Measurements from ENCODE around the gene CD300A.

Gene CD300A

DNA sequence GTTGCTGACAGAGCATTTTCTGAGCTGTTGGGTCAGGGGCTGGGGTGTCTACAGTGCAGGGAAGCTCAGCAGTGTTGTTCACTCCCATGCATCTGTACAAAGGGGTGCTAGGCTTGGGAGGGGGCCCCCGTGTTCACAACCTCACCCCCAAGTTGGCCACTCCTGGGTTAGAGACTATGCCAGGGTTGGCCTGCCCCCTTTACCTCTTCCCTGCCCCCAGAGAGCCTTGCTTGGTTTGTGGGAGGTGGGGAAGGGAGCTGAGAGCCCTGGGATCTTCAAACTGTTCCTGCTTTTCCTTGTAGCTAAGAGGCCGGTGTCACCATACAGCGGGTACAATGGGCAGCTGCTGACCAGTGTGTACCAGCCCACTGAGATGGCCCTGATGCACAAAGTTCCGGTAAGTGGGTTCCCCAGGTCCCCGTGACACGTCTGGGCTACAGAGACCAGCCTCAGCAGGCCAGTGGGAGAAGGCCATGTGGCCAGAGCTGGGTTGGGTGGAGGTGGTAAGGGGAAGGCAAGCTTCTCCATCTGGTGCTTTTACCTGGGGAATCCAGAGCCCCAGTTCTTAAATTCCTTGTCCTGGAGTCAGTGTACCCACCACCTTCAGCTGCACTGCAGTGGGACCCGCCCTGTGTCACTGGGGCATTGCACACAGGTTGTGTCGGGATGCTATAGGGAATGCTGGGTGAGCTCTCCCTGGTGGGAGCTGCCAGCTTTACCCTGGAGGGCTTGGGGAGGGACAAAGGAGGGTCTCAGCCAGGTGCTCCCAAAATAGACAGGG lies 22.7 kb upstream of the CD300A start:
- in situ Hi-C loops (cut with HindIII; ENCODE audit: low pct_unique_long_range_greater_than_20kb, low sequenced_read_pairs) = no loop called here
- no peak for DNase-seq (ENCODE audit: low read depth in 1 of 2, low spot score in 1 of 2)
- no peak for TF ChIP-seq JUND (IDR thresholded peaks at IDR 0.05; ENCODE audit: low read depth)

DNA sequence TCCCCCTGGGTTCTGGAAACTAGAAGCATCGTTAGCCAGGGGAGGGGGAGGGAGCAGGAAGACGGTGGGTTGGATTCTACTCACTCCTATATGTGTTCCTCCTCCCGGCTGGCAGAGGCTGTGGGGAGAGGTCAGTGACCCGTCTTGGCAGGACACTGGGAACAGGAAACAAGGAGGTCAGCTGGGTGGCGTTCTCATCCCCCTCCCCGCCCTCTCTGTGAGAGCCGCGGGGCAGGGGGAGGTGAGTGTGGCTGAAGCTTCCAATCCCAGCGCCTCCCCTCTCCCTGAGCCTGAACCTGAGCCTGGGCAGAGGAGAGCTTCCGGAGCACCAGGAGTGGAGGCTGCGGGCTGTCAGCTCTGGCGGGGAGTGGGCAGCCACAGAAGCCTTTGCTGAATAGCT lies 22.0 kb upstream of the CD300A start:
- no peak for TF ChIP-seq JUND (IDR thresholded peaks at IDR 0.05; ENCODE audit: low read depth)
- in situ Hi-C loops (cut with HindIII; ENCODE audit: low pct_unique_long_range_greater_than_20kb, low sequenced_read_pairs) = no loop called here

GRCh38 chr17:74445158-74445557 lies 21.3 kb upstream of the CD300A start:
- in situ Hi-C loops (cut with HindIII; ENCODE audit: low pct_unique_long_range_greater_than_20kb, low sequenced_read_pairs) = no loop called here
- no peak for DNase-seq (ENCODE audit: low read depth in 1 of 2, low spot score in 1 of 2)
- no peak for TF ChIP-seq JUND (IDR thresholded peaks at IDR 0.05; ENCODE audit: low read depth)

More for the DNA sequence above, 22.0 kb upstream of the CD300A start:
- DNase-seq (ENCODE audit: low read depth in 1 of 2, low spot score in 1 of 2) = no peak

DNA sequence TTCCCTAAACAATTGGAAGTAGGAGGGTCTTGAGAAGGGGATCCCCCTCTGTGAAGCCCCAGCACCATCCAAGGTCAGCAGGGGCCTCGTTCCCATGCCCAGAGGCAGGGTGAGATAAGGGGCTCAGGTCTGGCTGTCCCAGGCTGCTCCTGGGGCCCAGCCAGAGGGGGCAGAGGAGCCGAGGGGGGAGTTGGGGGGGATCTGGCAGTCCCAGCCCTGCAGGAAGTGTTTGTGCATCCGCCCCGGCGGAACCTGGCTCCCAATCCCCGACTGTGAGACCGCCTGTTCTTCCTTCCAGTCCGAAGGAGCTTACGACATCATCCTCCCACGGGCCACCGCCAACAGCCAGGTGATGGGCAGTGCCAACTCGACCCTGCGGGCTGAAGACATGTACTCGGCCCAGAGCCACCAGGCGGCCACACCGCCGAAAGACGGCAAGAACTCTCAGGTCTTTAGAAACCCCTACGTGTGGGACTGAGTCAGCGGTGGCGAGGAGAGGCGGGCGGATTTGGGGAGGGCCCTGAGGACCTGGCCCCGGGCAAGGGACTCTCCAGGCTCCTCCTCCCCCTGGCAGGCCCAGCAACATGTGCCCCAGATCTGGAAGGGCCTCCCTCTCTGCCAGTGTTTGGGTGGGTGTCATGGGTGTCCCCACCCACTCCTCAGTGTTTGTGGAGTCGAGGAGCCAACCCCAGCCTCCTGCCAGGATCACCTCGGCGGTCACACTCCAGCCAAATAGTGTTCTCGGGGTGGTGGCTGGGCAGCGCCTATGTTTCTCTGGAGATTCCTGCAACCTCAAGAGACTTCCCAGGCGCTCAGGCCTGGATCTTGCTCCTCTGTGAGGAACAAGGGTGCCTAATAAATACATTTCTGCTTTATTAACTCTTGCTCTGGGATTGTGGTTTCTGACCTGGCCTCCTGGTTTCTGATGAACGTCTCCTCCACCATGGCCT lies 19.6 kb upstream of the CD300A start:
- in situ Hi-C loops (cut with HindIII; ENCODE audit: low pct_unique_long_range_greater_than_20kb, low sequenced_read_pairs) = no loop called here
- no peak for TF ChIP-seq JUND (IDR thresholded peaks at IDR 0.05; ENCODE audit: low read depth)
- DNase-seq (ENCODE audit: low read depth in 1 of 2, low spot score in 1 of 2) = no peak

DNA sequence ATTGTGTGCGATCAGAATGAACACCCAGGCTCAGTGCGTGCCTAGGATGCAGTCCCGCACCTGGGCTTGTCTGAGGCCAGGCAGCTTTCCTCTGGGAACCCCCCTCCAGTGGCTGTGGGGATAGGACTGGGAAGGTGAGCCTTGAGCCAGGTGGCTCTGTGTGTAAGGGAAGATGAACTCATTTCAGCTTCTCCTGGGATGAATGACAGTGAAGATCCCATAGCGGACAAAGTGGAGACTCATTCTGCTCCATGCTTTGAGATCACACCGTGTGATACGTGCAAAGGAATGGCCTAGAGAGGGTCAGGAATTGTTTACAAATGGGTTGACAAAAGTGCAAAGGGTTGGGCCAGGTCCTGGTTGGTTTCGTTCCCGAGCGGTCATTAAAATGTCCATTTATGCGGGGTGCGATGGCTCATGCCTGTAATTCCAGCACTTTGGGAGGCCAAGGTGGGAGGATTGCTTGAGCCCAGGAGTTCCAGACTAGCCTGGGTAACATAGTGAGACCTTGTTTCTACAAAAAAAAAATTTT lies 18.7 kb upstream of the CD300A start:
- no peak for TF ChIP-seq JUND (IDR thresholded peaks at IDR 0.05; ENCODE audit: low read depth)
- no peak for DNase-seq (ENCODE audit: low read depth in 1 of 2, low spot score in 1 of 2)
- in situ Hi-C loops (cut with HindIII; ENCODE audit: low pct_unique_long_range_greater_than_20kb, low sequenced_read_pairs) = no loop called here

- TF ChIP-seq JUND (IDR thresholded peaks at IDR 0.05; ENCODE audit: low read depth) = no peak
- no peak for DNase-seq (ENCODE audit: low read depth in 1 of 2, low spot score in 1 of 2)
- in situ Hi-C loops (cut with HindIII; ENCODE audit: low pct_unique_long_range_greater_than_20kb, low sequenced_read_pairs) = no loop called here
Measured at GRCh38 chr17:74448756-74449155, 17.7 kb upstream of the CD300A start.

GRCh38 chr17:74449306-74449705 lies 17.1 kb upstream of the CD300A start:
- no peak for DNase-seq (ENCODE audit: low read depth in 1 of 2, low spot score in 1 of 2)
- TF ChIP-seq JUND (IDR thresholded peaks at IDR 0.05; ENCODE audit: low read depth) = no peak
- in situ Hi-C loops (cut with HindIII; ENCODE audit: low pct_unique_long_range_greater_than_20kb, low sequenced_read_pairs) = no loop called here

GRCh38 chr17:74449773-74450172 lies 16.7 kb upstream of the CD300A start:
- TF ChIP-seq JUND (IDR thresholded peaks at IDR 0.05; ENCODE audit: low read depth) = no peak
- DNase-seq (ENCODE audit: low read depth in 1 of 2, low spot score in 1 of 2) = no peak
- in situ Hi-C loops (cut with HindIII; ENCODE audit: low pct_unique_long_range_greater_than_20kb, low sequenced_read_pairs) = no loop called here

- DNase-seq (ENCODE audit: low read depth in 1 of 2, low spot score in 1 of 2) = no peak
- TF ChIP-seq JUND (IDR thresholded peaks at IDR 0.05; ENCODE audit: low read depth) = no peak
- in situ Hi-C loops (cut with HindIII; ENCODE audit: low pct_unique_long_range_greater_than_20kb, low sequenced_read_pairs) = no loop called here
Measured at GRCh38 chr17:74450231-74450630, 16.2 kb upstream of the CD300A start.

DNA sequence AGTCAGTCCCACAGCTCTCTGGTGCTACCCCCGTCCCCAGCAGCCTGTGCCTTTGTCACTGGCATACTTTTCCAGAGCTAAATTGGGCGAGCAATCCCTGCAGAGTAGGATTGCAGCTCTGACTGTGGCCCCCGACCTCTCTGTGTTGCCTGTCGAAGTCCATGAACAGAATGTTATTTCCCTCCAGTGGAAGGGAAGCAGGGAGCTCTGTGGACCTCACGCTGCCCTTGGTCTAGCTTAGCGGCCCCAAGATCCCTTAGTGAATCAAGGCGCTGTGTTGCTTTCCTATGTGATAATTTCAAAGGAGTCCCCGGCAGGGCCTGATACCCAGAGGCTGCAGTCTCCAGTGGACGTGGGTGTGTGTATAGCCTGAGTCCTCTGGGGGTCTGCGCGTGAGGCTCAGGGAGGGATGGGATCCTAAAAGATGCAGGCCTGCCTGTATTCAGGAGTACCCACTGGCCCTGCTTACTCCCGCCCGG lies 15.5 kb upstream of the CD300A start:
- TF ChIP-seq JUND (IDR thresholded peaks at IDR 0.05; ENCODE audit: low read depth) = no peak
- in situ Hi-C loops (cut with HindIII; ENCODE audit: low pct_unique_long_range_greater_than_20kb, low sequenced_read_pairs) = no loop called here

GRCh38 chr17:74451557-74451956 lies 14.9 kb upstream of the CD300A start:
- in situ Hi-C loops (cut with HindIII; ENCODE audit: low pct_unique_long_range_greater_than_20kb, low sequenced_read_pairs) = no loop called here
- no peak for TF ChIP-seq JUND (IDR thresholded peaks at IDR 0.05; ENCODE audit: low read depth)
- no peak for DNase-seq (ENCODE audit: low read depth in 1 of 2, low spot score in 1 of 2)

More for the DNA sequence above, 15.5 kb upstream of the CD300A start:
- no peak for DNase-seq (ENCODE audit: low read depth in 1 of 2, low spot score in 1 of 2)

- in situ Hi-C loops (cut with HindIII; ENCODE audit: low pct_unique_long_range_greater_than_20kb, low sequenced_read_pairs) = no loop called here
- DNase-seq (ENCODE audit: low read depth in 1 of 2, low spot score in 1 of 2) = no peak
- TF ChIP-seq JUND (IDR thresholded peaks at IDR 0.05; ENCODE audit: low read depth) = no peak
Measured at GRCh38 chr17:74452033-74452840, 14.2 kb upstream of the CD300A start.
